Keratinocyte (primary cell): ENCODE measurements around the gene PHACTR2.

Source experiments
- EZH2 ChIP-seq: IDR thresholded peaks from one replicate; pipeline ENCODE4 v1.6.1; 2012; ENCODE audit warnings: inconsistent platforms, mild to moderate bottlenecking, low read length, moderate library complexity
- TF ChIP-seq, protein P1 (sequence below), 3 experiments: IDR thresholded peaks in 1 of 3; conservative IDR thresholded peaks in 1 of 3; optimal IDR thresholded peaks in 1 of 3; 2 replicates in 2 of 3; 3 replicates in 1 of 3; pipeline versions ENCODE3 to v1.5.1; 2011; ENCODE audit warnings: low read length in 3 of 3, mild to moderate bottlenecking in 3 of 3, moderate library complexity in 2 of 3, control low read depth in 1 of 3, inconsistent platforms in 1 of 3; ENCODE audit not compliant: insufficient read depth in 2 of 3; ENCODE audit errors: extremely low read depth in 1 of 3

DNA sequence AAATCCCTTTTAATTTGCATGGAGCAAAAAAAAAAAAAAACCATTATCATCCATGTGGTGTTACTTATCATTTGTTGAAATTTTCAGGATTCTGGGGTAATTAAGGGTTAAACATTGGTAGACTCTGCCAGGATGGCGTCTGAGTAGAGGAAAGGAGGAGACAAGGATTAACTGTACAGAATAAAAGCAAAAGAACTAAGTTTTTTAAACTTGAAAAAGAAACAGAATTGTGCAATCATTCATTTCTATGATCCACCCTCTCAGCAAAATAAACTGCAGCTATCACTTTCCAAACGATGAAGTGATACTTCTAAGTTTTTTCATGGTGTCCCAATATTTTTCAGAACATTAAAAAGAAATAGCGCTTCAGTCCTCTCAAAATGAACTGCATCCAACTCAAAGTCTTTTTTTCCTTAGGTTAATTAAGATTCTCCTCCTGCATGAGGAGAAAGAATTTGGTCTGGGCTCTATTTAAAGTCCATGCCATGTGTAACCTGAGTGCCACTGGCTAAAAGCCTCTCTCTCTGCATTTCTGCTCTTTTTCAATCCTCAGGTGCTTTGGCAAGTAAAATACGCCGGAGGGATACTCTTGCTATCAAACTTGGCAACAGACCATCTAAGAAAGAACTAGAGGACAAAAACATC lies 95.9 kb downstream of the PHACTR2 start:
- no peak for TF ChIP-seq EZH2
- TF ChIP-seq, protein P1, sequence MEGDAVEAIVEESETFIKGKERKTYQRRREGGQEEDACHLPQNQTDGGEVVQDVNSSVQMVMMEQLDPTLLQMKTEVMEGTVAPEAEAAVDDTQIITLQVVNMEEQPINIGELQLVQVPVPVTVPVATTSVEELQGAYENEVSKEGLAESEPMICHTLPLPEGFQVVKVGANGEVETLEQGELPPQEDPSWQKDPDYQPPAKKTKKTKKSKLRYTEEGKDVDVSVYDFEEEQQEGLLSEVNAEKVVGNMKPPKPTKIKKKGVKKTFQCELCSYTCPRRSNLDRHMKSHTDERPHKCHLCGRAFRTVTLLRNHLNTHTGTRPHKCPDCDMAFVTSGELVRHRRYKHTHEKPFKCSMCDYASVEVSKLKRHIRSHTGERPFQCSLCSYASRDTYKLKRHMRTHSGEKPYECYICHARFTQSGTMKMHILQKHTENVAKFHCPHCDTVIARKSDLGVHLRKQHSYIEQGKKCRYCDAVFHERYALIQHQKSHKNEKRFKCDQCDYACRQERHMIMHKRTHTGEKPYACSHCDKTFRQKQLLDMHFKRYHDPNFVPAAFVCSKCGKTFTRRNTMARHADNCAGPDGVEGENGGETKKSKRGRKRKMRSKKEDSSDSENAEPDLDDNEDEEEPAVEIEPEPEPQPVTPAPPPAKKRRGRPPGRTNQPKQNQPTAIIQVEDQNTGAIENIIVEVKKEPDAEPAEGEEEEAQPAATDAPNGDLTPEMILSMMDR (optimal IDR thresholded peaks at IDR 0.05 in 1 of 3, IDR thresholded peaks at IDR 0.05 in 1 of 3, conservative IDR thresholded peaks at IDR 0.05 in 1 of 3; ENCODE audit: extremely low read depth in 1 of 3, insufficient read depth in 2 of 3, low read length in 3 of 3): no peak
